Vagina (tissue), 2 donors: ENCODE measurements around the gene SARS1.

ENCODE experiments used
- CTCF ChIP-seq, 3 experiments: fragments of 450-650 bp in 2 of 3; fragments of 200-600 bp in 1 of 3; sonication (generic) in 1 of 3; IDR thresholded peaks; one replicate each; pipeline ENCODE4 v1.5.1; 2017 to 2019; ENCODE audit warnings: antibody characterized with exemption in 3 of 3, mild to moderate bottlenecking in 2 of 3, moderate library complexity in 2 of 3
- POLR2AphosphoS5 ChIP-seq, 2 donors: sonication (generic); formaldehyde crosslinking; IDR thresholded peaks; one replicate each; pipeline ENCODE4 v1.9.0; 2017; ENCODE audit warnings: antibody characterized with exemption in 2 of 2, mild to moderate bottlenecking in 2 of 2, low read depth in 1 of 2; ENCODE audit not compliant: insufficient read depth in 1 of 2

- no peak for TF ChIP-seq CTCF (IDR thresholded peaks at IDR 0.05)
- TF ChIP-seq POLR2AphosphoS5 (IDR thresholded peaks at IDR 0.05; ENCODE audit: insufficient read depth in 1 of 2, low read depth in 1 of 2) = no peak
Measured at GRCh38 chr1:109243221-109243620, 29.5 kb downstream of the SARS1 start.
